Measurements from ENCODE around the gene FAM76B. TPM values are rescaled to one million over a fixed set of nuclear protein-coding genes. Genes with fewer than 3 reads are reported as not detected.

FAM76B gene
- total and polyA plus RNA-seq, 9 of the 15 experiments (the other 6 are each of a cell fraction or from before 2014, with no cell fraction given), result 22.5 to 60.0 (median 35.0) TPM

- peak; percentile 26; the same call in 1 of the 2 replicates for TF ChIP-seq NKRF (IDR thresholded peaks at IDR 0.05; ENCODE audit: borderline replicate concordance)
- 0 out of 2 replicates have a peak, but pooled peaks have one; percentile 13 for TF ChIP-seq ZNF644 (tag; IDR thresholded peaks at IDR 0.05; ENCODE audit: low read depth)
- TF ChIP-seq TEAD4 (IDR thresholded peaks at IDR 0.05; ENCODE audit: low read length), result no peak
- 0 out of 2 replicates have a peak, but pooled peaks have one; percentile 42 for TF ChIP-seq TEAD4 (CRISPR knock-in tag; IDR thresholded peaks at IDR 0.05; ENCODE audit: borderline replicate concordance)
- no peak for TF ChIP-seq JUN (IDR thresholded peaks at IDR 0.05; ENCODE audit: borderline replicate concordance, low read depth, low read length)
- TF ChIP-seq JUN (CRISPR knock-in tag; IDR thresholded peaks at IDR 0.05; ENCODE audit: borderline replicate concordance), result 0 out of 2 replicates have a peak, but pooled peaks have one; percentile 66
- TF ChIP-seq TBP (optimal IDR thresholded peaks at IDR 0.05; ENCODE audit: low read depth, low read length), result peak; percentile 77
- no peak; the same call in 1 of the 2 replicates for TF ChIP-seq ELF4 (CRISPR knock-in tag; IDR thresholded peaks at IDR 0.05)
- TF ChIP-seq ZBED1 (IDR thresholded peaks at IDR 0.05), result no peak
- TF ChIP-seq, protein P1, sequence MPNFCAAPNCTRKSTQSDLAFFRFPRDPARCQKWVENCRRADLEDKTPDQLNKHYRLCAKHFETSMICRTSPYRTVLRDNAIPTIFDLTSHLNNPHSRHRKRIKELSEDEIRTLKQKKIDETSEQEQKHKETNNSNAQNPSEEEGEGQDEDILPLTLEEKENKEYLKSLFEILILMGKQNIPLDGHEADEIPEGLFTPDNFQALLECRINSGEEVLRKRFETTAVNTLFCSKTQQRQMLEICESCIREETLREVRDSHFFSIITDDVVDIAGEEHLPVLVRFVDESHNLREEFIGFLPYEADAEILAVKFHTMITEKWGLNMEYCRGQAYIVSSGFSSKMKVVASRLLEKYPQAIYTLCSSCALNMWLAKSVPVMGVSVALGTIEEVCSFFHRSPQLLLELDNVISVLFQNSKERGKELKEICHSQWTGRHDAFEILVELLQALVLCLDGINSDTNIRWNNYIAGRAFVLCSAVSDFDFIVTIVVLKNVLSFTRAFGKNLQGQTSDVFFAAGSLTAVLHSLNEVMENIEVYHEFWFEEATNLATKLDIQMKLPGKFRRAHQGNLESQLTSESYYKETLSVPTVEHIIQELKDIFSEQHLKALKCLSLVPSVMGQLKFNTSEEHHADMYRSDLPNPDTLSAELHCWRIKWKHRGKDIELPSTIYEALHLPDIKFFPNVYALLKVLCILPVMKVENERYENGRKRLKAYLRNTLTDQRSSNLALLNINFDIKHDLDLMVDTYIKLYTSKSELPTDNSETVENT (CRISPR knock-in tag; IDR thresholded peaks at IDR 0.05), result no peak
- TF ChIP-seq, protein P2, sequence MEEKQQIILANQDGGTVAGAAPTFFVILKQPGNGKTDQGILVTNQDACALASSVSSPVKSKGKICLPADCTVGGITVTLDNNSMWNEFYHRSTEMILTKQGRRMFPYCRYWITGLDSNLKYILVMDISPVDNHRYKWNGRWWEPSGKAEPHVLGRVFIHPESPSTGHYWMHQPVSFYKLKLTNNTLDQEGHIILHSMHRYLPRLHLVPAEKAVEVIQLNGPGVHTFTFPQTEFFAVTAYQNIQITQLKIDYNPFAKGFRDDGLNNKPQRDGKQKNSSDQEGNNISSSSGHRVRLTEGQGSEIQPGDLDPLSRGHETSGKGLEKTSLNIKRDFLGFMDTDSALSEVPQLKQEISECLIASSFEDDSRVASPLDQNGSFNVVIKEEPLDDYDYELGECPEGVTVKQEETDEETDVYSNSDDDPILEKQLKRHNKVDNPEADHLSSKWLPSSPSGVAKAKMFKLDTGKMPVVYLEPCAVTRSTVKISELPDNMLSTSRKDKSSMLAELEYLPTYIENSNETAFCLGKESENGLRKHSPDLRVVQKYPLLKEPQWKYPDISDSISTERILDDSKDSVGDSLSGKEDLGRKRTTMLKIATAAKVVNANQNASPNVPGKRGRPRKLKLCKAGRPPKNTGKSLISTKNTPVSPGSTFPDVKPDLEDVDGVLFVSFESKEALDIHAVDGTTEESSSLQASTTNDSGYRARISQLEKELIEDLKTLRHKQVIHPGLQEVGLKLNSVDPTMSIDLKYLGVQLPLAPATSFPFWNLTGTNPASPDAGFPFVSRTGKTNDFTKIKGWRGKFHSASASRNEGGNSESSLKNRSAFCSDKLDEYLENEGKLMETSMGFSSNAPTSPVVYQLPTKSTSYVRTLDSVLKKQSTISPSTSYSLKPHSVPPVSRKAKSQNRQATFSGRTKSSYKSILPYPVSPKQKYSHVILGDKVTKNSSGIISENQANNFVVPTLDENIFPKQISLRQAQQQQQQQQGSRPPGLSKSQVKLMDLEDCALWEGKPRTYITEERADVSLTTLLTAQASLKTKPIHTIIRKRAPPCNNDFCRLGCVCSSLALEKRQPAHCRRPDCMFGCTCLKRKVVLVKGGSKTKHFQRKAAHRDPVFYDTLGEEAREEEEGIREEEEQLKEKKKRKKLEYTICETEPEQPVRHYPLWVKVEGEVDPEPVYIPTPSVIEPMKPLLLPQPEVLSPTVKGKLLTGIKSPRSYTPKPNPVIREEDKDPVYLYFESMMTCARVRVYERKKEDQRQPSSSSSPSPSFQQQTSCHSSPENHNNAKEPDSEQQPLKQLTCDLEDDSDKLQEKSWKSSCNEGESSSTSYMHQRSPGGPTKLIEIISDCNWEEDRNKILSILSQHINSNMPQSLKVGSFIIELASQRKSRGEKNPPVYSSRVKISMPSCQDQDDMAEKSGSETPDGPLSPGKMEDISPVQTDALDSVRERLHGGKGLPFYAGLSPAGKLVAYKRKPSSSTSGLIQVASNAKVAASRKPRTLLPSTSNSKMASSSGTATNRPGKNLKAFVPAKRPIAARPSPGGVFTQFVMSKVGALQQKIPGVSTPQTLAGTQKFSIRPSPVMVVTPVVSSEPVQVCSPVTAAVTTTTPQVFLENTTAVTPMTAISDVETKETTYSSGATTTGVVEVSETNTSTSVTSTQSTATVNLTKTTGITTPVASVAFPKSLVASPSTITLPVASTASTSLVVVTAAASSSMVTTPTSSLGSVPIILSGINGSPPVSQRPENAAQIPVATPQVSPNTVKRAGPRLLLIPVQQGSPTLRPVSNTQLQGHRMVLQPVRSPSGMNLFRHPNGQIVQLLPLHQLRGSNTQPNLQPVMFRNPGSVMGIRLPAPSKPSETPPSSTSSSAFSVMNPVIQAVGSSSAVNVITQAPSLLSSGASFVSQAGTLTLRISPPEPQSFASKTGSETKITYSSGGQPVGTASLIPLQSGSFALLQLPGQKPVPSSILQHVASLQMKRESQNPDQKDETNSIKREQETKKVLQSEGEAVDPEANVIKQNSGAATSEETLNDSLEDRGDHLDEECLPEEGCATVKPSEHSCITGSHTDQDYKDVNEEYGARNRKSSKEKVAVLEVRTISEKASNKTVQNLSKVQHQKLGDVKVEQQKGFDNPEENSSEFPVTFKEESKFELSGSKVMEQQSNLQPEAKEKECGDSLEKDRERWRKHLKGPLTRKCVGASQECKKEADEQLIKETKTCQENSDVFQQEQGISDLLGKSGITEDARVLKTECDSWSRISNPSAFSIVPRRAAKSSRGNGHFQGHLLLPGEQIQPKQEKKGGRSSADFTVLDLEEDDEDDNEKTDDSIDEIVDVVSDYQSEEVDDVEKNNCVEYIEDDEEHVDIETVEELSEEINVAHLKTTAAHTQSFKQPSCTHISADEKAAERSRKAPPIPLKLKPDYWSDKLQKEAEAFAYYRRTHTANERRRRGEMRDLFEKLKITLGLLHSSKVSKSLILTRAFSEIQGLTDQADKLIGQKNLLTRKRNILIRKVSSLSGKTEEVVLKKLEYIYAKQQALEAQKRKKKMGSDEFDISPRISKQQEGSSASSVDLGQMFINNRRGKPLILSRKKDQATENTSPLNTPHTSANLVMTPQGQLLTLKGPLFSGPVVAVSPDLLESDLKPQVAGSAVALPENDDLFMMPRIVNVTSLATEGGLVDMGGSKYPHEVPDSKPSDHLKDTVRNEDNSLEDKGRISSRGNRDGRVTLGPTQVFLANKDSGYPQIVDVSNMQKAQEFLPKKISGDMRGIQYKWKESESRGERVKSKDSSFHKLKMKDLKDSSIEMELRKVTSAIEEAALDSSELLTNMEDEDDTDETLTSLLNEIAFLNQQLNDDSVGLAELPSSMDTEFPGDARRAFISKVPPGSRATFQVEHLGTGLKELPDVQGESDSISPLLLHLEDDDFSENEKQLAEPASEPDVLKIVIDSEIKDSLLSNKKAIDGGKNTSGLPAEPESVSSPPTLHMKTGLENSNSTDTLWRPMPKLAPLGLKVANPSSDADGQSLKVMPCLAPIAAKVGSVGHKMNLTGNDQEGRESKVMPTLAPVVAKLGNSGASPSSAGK (IDR thresholded peaks at IDR 0.05), result peak; percentile 51
Measured at GRCh38 chr11:95790933-95791708, 1.5 kb upstream of the FAM76B start (continued).

Measured in K562 (cell line).